Measurements from ENCODE around the gene CDH13.

DNA sequence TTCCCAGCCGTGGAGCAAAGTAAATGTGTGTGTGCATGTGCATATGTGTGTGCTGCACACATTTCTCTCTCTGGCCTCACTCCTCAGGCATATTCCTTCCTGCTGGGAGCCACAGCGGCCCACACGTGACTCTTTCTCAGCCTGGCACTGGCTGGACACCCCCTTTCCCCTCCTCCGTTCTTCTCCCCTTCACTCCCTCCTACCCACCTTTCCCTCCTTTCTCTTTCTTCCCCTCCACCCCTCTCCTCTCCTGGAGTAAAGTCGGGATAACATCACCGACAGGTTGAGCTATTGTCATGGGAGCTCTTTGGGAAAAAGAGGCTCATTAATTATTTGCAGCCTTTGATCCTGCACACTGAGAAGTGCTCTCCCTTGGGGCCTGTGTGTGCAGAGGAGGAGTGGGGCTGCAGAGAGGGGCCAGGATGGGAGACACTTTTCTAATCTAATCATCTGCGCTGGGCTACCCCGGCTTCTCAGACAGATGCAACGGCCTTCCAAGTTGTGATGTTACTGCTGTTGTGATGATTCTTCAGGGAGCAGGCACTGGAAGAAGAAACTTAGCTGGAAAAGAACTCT is 1054.7 kb downstream of the CDH13 start:
- TF ChIP-seq EZH2 (IDR thresholded peaks at IDR 0.05) (no peak), POLR2AphosphoS5 (IDR thresholded peaks at IDR 0.05; ENCODE audit: borderline replicate concordance, low read depth, low read length) (no peak)

All from SK-N-MC (cell line).